Spleen (tissue), 11 donors: Measurements from ENCODE around the gene PPP2R3A. TPM values are rescaled to one million over a fixed set of nuclear protein-coding genes. Genes with fewer than 3 reads are reported as not detected.

Source experiments
- DNase-seq: peaks from one replicate; pipeline ENCODE4 v3.0.0-alpha.2; 2020
- H3K27ac ChIP-seq, 8 donors: fragments of 200-600 bp; sonication (generic) in 7 of 8; 1 replicate in 4 of 8; 2 replicates in 4 of 8; pipeline versions ENCODE4 v1.5.0 to v1.8.0; 2016 to 2021; ENCODE audit warnings: inconsistent platforms in 4 of 8, mild to moderate bottlenecking in 4 of 8, moderate library complexity in 1 of 8
- H3K27me3 ChIP-seq, 7 donors: fragments of 200-600 bp; sonication (generic) in 6 of 7; replicated peaks in 1 of 7; 1 replicate in 4 of 7; 2 replicates in 3 of 7; pipeline versions ENCODE4 v1.5.0 to v1.8.0; 2016 to 2021; ENCODE audit warnings: inconsistent platforms in 3 of 7, mild to moderate bottlenecking in 1 of 7
- H3K36me3 ChIP-seq, 6 donors: fragments of 200-600 bp; sonication (generic) in 5 of 6; 1 replicate in 4 of 6; 2 replicates in 2 of 6; pipeline versions ENCODE4 v1.5.0 to v1.8.0; 2016 to 2021; ENCODE audit warnings: inconsistent platforms in 2 of 6
- H3K4me1 ChIP-seq, 6 donors: fragments of 200-600 bp; sonication (generic) in 5 of 6; 1 replicate in 3 of 6; 2 replicates in 3 of 6; pipeline versions ENCODE4 v1.5.0 to v1.8.0; 2016 to 2021; ENCODE audit warnings: inconsistent platforms in 3 of 6
- H3K4me3 ChIP-seq, 8 donors: fragments of 200-600 bp; sonication (generic) in 7 of 8; 1 replicate in 4 of 8; 2 replicates in 4 of 8; pipeline versions ENCODE4 v1.5.0 to v1.8.0; 2016 to 2021; ENCODE audit warnings: inconsistent platforms in 4 of 8, mild to moderate bottlenecking in 4 of 8, moderate library complexity in 2 of 8
- H3K9me3 ChIP-seq, 8 donors: fragments of 200-600 bp; sonication (generic) in 7 of 8; 1 replicate in 4 of 8; 2 replicates in 4 of 8; pipeline versions ENCODE4 v1.5.0 to v1.8.0; 2016 to 2021; ENCODE audit warnings: inconsistent platforms in 4 of 8
- CTCF ChIP-seq, 11 experiments: fragments of 200-600 bp in 7 of 11; fragments of 450-650 bp in 4 of 11; sonication (generic) in 4 of 11; IDR thresholded peaks in 8 of 11; conservative IDR thresholded peaks in 3 of 11; 1 replicate in 7 of 11; 2 replicates in 4 of 11; pipeline versions ENCODE4 v1.4.0 to v1.8.0; 2016 to 2021; ENCODE audit warnings: antibody characterized with exemption in 11 of 11, inconsistent platforms in 4 of 11, mild to moderate bottlenecking in 1 of 11
- POLR2A ChIP-seq, 3 donors: fragments of 450-650 bp; IDR thresholded peaks; one replicate each; pipeline ENCODE4 v1.5.1; 2017; ENCODE audit warnings: antibody characterized with exemption in 3 of 3, mild to moderate bottlenecking in 1 of 3
- POLR2AphosphoS5 ChIP-seq, 3 donors: sonication (generic); formaldehyde crosslinking; IDR thresholded peaks; one replicate each; pipeline ENCODE4 v1.5.1; 2017; ENCODE audit warnings: antibody characterized with exemption in 3 of 3
- WGBS, 5 donors: extraction: QIAGEN DNeasy Blood & Tissue Kit in 3 of 5; methylation state at CpG; one replicate each; pipeline versions ENCODE4 v1.1.5 to v1.1.7; 2013 to 2018; 5-methylcytosine and 5-hydroxymethylcytosine counted together
- intact Hi-C: fragments of 100-400 bp; cut with DNase I; formaldehyde crosslinking; loops from one replicate; pipeline ENCODE4 v1.15.0; 2023; ENCODE audit warnings: low total_unique reads
- polyA plus RNA-seq, 3 donors: library from polyadenylated mRNA; stranded (reverse); fragments of 200-250 nt; gene quantifications; one replicate each; pipeline ENCODE4 v1.2.1, GENCODE V29; 2013
- small RNA-seq, 4 donors: library from RNA; depleted of rRNA; stranded (forward); fragments of <200 nt; gene quantifications; one replicate each; pipeline ENCODE3, GENCODE V24; 2016
- total RNA-seq, 7 donors: library from RNA; depleted of rRNA in 3 of 7; stranded (reverse); fragments of >200 nt in 3 of 7; fragmentation: NEBNext Ultra II Directional in 4 of 7; extraction: Animal tissue kit (Norgen Biotek cat#: 25700) in 4 of 7; gene quantifications; one replicate each; pipeline versions ENCODE4 v1.1.0 to v1.2.1, GENCODE V29; 2016 to 2021
- donor health status: healthy with polysubstance abuse.
- donor health status: DM: no; HTN: no; CAD: no; lungs with moderate emphysema.
- donor health status: DM: no; HTN: no; CAD: no.
- donor health status: Bipolar disorder and iron deficiency.
- donor health status: healthy.
- donor health status: DM: no; HTN: no; CAD: no.
- donor health status: DM: yes; HTN: yes; CAD: no.

The PPP2R3A gene
- total and polyA plus RNA-seq, 10 donors, result 0.24 to 5.9 (median 3.1) TPM

GRCh38 chr3:136197159-136197793 is 231.7 kb downstream of the PPP2R3A start:
- WGBS, 5 donors, result 15 to 21% (median 18%) methylated on average over 15 of the region's 15 CpGs
- Histone ChIP-seq H3K36me3 (no peaks in the 10 kb centered on the region), H3K4me3 (peak overlapping the region; percentile 90 to 97 (median 94)), H3K4me1 (peaks cover 16 to 40% (median 23%) of the 10 kb centered on the region in 6 donors), H3K27me3 (no peaks in the 10 kb centered on the region), H3K9me3 (no peaks in the 10 kb centered on the region), H3K27ac (peak overlapping the region; percentile 98 to 100 (median 100))
- intact Hi-C loops, result loop anchor here (10.0 kb wide), 2 partner anchors 48 to 558 kb away; partner anchors contain the start of gene STAG1
- no peak for TF ChIP-seq CTCF (IDR thresholded peaks at IDR 0.05 in 8 of 11, conservative IDR thresholded peaks at IDR 0.05 in 3 of 11)
- no peak for TF ChIP-seq POLR2AphosphoS5 (IDR thresholded peaks at IDR 0.05)
- TF ChIP-seq POLR2A (IDR thresholded peaks at IDR 0.05), result no peak
- DNase-seq, result no peak

Small RNA genes lying within 50 kb of the gene (small RNA-seq; reads per million reads assigned to genes)
- gene AC092989.1, result 0 reads per million in 4 donors

Other genes with a start within 250 kb of the PPP2R3A start
- 10 to 100 TPM; 46.9 to 89.3 (median 59.6) TPM for gene MSL2, start 230.6 kb downstream of the PPP2R3A start, total RNA-seq
- 10 to 100 TPM; 12.0 to 14.9 (median 13.3) TPM for gene MSL2, start 230.6 kb downstream of the PPP2R3A start, polyA plus RNA-seq